ENCODE measurements around the gene TSHR.
A peak's percentile ranks its signal among the peaks of the same experiment; 100 is the strongest.

DNA sequence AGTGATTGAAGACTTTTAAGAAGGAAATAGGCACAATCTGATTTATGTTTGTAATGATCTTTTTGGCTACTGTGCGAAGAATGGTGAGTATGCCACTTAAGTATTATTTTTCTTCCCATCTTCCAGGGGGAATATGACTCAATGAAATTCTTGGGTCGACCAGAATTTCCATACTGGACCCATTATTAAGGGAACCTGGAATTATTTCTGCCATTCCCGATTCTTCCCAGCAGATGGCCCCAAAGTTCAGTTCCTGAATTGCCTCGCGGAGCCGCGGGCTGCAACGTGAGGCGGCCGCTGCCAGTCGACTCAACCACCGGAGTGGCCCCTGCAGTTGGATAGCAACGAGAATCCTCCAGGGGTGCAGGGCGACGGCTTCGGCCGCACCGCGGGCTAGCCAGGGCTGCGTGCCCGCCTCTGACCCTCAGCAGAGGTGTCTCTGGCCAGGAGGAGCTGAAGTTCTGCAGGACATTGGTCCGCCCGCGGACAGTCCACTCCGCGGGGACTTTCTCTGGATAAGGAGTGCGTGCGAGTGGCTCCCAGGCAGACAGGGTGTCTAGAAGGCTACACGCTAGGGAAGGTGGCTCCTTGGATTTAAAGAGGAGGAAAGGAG is 628 bp upstream of the TSHR start:
- TF ChIP-seq, protein P1, sequence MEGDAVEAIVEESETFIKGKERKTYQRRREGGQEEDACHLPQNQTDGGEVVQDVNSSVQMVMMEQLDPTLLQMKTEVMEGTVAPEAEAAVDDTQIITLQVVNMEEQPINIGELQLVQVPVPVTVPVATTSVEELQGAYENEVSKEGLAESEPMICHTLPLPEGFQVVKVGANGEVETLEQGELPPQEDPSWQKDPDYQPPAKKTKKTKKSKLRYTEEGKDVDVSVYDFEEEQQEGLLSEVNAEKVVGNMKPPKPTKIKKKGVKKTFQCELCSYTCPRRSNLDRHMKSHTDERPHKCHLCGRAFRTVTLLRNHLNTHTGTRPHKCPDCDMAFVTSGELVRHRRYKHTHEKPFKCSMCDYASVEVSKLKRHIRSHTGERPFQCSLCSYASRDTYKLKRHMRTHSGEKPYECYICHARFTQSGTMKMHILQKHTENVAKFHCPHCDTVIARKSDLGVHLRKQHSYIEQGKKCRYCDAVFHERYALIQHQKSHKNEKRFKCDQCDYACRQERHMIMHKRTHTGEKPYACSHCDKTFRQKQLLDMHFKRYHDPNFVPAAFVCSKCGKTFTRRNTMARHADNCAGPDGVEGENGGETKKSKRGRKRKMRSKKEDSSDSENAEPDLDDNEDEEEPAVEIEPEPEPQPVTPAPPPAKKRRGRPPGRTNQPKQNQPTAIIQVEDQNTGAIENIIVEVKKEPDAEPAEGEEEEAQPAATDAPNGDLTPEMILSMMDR (IDR thresholded peaks at IDR 0.05) = peak; percentile 86
- peak; percentile 38 for TF ChIP-seq EZH2 (IDR thresholded peaks at IDR 0.05)
